Lung microvascular endothelial cell (primary cell): Measurements from ENCODE around the gene FHIT. TPM values are rescaled to one million over a fixed set of nuclear protein-coding genes. Genes with fewer than 3 reads are reported as not detected.
"Not testable (repeated sequence)": the region's sequence is repeated elsewhere in the genome, so short reads cannot be mapped to it uniquely, and the experiment has no call there.

ENCODE experiments used
- DNase-seq, 2 donors: peaks; one replicate each; pipeline versions ENCODE4 v3.0.0 to v3.0.0-alpha.2; 2010; ENCODE audit warnings: low read depth in 2 of 2
- total RNA-seq: library from RNA; depleted of rRNA; stranded (reverse); fragments of >200 nt; gene quantifications from 2 replicates; pipeline ENCODE4 v1.2.1, GENCODE V29; 2014

The FHIT gene
- total RNA-seq, 1 donor from 2014 or later, result 0.79 TPM

DNA sequence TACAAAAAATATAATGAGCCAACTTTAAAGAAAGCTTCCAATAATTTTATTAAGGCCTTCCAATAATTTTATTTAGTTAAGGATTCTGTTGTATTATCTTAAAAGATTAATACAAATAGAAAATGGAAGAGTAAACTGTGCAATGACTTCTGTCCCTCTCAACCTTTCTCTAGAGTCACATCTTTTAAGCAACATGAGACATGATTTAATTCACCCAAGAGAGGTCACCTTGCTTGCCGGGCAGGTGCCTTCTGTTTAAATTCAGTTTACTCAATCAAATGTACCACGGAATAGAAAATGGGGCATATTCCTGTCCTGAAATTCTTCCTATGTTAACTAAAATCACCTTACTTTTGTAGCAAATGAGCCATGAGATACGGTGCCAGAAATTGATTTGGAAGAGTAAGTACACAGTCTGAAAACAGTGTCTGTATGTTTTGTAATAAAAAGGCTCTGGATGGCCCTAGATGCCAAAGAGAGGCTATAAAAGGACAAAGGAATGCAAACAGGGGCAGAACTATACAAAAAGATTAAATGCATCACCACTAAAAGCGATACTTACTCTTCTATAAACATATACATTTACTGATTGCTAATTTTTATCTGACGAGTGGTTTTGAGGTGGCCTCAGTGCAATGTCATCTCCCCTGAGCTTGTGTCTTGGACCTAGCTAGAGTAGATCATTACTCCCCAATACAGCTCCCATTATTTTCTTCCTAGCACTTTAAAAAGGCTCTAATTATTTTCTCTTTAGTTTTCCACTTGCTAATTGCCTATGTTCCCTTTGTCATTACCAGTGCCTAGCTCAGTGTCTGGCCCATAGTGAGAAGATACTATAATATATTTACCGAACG lies 134.0 kb downstream of the FHIT start:
- no peak for DNase-seq

GRCh38 chr3:61114316-61114953 lies 136.8 kb downstream of the FHIT start:
- no peak for DNase-seq

- DNase-seq, result no peak
Observed at GRCh38 chr3:61111825-61112224, 139.4 kb downstream of the FHIT start.

DNA sequence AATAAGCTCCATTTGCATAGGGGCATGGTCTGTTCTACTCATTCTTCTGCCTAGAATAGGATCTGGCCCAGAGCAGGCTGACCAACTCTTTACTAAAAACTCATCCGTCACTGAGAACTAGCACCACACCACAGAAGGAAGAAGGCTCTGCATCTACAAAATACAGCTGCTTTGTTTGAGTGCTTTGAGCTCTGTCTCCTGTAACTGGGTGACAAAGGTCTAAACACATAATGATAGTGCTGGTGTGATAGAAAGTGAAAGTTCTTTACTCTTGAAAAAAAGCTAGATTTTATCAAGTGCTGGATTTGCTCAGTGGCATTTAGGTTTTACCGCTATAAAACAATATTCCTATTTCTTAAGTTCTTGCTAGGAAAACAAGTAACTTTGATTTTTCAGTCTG lies 140.7 kb downstream of the FHIT start:
- DNase-seq, result no peak

GRCh38 chr3:61108247-61109019 lies 142.8 kb downstream of the FHIT start:
- DNase-seq, result no peak

DNA sequence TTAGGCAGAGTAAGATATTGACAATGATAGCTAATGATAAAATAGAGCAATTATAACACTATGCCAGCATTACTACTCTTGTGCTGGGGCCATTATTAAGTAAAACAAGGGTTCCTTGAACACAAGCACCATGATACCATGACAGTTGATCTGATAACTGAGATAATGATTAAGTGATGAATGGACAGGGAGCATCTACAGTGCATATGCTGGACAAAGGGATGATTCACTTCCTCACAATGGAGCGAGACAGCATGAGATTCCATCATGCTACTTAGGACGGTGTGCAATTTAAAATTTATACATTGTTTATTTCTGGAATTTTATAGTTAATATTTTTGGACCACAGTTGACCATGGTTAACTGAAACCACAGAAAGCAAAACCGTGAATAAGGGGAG lies 156.6 kb downstream of the FHIT start:
- no peak for DNase-seq

- DNase-seq, result no peak
Observed at GRCh38 chr3:61093364-61093763, 157.9 kb downstream of the FHIT start.

- DNase-seq, result no peak
Observed at GRCh38 chr3:61092870-61093269, 158.4 kb downstream of the FHIT start.

DNA sequence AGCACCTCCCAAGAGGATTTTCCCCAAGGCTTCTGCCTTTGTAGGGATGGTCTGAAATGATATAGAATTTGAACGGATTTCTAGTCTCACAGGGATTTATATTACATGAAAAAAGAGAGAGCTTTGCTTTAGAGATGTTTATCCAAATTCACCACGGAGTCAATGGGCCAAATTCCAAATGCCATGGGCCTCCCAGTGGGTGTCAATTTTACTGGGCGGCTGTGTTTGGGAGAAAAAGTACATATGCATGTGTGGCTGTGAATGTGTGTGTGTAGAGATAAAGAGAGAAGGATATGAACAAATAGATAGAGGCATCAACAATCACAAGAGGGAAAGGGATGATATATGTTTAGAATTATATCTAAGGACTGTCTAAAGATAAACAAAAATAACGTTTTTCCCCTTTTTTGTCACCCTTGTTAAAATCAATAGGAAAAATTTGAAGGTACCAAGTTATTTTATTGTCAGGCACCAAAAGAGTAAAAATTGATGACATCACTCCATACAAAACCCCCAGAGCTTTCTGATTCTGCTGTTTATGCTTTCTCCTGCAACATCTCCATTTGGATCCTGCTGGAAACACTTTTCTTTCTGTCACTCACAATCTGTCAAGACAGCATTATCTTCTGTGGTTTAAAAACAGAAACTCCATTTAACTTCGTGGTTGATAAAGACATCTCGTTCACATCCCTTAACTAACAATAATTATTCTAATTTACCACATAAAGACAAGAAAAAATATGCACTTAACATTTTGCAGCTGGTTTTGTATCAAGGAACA lies 160.7 kb downstream of the FHIT start:
- DNase-seq, result no peak

DNA sequence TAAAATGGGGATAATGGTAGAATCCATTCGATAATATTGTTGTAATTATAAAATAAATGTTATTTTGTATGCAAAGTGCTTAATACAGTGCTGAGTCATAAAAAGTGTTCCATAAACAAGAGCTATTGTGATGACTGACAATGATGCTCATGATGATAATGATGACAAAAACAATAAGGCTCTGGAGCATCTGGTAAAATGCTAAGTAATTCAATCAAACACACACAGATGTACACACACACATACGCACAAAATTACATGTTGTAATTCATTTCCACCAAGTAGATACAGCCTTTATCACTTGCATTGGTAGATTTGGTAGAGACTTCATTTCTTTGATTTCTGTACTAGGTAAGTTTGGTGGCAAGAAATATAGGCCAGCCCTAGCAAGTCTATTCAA lies 163.8 kb downstream of the FHIT start:
- DNase-seq, result no peak

DNA sequence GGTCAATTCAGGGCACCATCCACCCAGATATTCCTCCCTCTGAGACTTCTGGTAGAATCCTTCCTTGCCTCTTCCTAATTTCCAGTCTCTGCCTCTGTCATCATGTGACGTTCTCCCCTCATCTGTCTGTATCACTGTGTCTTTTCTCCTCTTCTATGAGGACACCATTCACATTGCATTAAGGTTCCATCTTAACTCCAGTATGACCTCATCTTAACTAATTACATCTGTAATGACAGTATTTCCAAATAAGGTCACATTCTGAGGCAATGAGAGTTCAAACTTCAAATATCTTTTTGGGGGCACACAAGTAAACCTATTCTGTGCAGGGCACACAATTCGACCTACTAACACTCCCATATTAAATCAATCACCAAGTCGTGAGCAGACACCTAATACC lies 169.7 kb downstream of the FHIT start:
- DNase-seq, result no peak

GRCh38 chr3:61080737-61081445 lies 170.4 kb downstream of the FHIT start:
- DNase-seq, result no peak

DNA sequence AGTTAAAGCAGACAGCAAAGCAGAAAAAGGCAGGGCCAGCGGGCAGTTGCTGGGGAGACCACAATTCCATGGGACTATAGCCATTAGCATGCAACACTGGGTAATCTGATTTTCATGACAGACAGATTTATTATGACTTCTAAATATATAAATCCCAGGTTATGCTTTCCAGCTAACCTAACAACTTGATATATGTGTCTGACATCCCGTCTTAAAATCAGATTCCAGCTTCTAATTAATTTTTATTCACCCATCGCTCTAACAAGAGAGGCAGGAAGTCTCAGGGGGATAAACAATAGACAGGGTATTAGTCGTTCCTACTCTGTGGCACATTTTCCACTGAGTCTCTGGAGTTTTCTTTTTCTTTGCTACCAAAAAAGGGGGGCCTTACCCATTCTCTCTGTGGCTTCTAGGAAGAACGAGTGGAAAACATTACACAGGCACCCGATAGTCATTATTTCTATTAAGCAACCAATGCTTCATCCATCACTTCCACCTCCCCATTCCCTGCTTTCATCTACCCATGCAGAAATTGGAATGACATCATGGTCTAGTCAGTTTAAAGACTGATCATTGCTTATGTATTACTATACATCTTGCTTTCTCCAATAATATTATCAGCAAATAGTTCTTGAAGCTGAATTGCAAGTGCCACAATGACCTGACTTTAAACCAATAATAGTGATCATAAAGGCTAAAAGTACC lies 173.1 kb downstream of the FHIT start:
- DNase-seq, result no peak

GRCh38 chr3:61077551-61077950 lies 173.7 kb downstream of the FHIT start:
- no peak for DNase-seq

DNA sequence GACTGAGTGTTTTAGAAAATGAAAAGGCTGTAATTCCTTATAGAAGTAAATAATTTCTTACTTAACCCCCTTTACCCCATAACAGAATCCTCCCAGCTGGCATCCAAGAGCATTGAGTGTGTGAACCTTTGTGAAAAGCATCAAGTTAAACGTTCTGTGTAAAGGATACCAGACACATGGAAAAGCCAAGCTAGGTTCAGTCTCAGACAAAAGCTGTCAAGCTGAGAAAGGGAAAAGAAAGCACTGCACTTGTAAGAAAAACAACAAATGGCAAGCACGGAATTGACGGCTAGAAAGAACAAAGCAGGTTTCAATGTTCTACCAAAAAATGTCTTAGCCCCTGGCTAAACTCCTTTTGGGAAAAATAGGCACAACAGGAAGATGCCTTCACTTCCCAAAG lies 176.5 kb downstream of the FHIT start:
- no peak for DNase-seq

DNA sequence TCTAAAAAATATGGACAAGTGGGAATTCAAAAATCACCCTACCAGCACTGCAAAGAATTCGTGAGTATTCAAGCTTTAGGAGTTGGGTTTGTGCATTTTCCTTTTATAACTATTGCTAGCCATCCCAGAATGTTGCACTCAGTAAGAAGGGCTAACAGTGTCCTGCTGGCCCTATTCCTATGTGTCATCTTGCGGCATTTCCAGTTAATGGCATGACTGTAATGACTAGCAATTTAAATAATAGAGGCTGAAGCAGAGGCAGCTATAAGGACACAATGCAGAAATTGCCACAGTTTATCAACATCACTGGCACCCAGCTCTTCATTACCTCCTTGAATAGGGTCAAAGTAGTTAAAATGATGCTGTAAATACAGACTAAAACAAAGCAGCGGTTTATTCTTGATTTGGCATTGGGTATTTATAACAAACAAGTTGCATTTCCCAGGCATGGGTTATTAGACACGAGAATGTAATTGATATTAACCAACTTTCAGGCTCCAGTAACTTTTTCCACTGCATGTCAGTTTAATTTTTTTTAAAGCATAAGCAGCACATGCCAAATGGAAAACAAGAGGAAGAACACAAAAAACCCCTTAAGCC lies 177.6 kb downstream of the FHIT start:
- no peak for DNase-seq

GRCh38 chr3:61068084-61068483 lies 183.2 kb downstream of the FHIT start:
- DNase-seq, result no peak

DNA sequence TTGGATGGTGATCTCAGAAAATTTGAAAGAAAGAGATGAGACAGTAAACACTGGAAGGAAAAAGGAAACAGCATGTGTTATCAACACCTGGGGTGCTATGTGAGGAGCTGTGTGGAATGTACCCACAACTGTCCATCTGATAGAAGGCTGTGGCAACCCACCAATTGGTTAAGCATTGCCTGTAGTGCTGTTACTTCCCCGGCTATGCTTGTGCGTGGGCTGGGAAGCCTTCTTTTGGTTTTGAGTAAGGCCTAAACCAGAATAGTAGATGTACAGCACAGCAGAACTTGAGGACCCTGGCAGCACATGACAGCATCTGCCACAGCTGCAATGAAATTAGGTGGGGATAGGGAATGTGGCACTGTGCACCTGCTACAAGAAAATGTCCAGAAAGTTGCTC lies 184.5 kb downstream of the FHIT start:
- DNase-seq, result no peak

GRCh38 chr3:61066222-61066621 lies 185.0 kb downstream of the FHIT start:
- not testable (repeated sequence) for DNase-seq

DNA sequence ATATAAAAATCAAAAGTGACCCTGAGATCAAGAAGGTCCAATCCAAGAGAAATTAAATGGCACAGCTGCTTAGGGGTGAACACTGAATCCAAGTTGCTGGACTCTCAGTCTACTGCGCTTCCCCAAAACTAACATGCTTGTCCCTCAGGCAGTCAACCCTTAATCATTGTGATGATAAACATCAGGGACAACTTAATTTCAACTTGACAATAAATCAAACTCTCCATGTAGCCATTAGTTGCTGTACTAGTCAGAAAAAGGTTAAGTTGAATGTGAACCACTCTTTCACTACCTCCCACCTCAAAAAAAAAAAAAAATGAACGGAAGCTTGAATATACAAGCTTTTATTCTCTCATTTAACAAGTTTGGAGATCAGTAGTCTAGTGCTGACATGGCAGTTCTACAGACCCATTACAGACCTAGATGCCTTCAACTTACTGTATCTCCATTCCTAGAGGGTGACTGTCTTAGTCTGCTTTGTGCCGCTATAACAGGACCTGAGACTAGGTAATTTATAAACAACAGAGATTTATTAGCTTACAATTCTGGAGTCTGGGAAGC lies 185.7 kb downstream of the FHIT start:
- no peak for DNase-seq
